ENCODE results near the gene TTLL3. TPM values are rescaled to one million over a fixed set of nuclear protein-coding genes. Genes with fewer than 3 reads are reported as not detected.

The TTLL3 gene
- total and polyA plus RNA-seq, 2 of the 13 experiments (the other 11 are each of a cell fraction or from before 2014, with no cell fraction given): 9.5 to 51.2 TPM

DNA sequence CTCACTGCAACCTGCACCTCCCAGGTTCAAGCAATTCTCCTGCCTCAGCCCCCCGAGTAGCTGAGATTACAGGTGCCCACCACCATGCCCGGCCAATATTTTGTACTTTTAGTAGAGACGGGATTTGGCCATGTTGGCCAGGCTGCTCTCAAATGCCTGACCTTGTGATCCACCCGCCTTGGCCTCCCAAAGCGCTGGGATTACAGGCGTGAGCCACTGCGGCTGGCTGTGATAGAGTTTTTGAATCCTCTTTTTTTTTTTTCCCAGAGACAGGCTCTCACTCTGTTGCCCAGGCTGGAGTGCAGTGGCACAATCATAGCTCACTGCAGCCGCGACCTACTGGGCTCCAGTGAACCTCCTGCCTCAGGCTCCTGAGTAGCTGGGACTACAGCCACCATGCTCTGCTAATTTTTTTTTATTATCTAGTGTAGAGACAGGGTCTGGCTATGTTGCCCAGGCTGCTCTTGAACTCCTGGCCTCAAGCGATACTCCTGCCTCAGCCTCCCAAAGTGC lies 55.1 kb downstream of the TTLL3 start (continued):
- TF ChIP-seq, protein P1, sequence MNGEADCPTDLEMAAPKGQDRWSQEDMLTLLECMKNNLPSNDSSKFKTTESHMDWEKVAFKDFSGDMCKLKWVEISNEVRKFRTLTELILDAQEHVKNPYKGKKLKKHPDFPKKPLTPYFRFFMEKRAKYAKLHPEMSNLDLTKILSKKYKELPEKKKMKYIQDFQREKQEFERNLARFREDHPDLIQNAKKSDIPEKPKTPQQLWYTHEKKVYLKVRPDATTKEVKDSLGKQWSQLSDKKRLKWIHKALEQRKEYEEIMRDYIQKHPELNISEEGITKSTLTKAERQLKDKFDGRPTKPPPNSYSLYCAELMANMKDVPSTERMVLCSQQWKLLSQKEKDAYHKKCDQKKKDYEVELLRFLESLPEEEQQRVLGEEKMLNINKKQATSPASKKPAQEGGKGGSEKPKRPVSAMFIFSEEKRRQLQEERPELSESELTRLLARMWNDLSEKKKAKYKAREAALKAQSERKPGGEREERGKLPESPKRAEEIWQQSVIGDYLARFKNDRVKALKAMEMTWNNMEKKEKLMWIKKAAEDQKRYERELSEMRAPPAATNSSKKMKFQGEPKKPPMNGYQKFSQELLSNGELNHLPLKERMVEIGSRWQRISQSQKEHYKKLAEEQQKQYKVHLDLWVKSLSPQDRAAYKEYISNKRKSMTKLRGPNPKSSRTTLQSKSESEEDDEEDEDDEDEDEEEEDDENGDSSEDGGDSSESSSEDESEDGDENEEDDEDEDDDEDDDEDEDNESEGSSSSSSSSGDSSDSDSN (CRISPR knock-in tag; IDR thresholded peaks at IDR 0.05): 0 out of 2 replicates have a peak, but pooled peaks have one; percentile 10
- TF ChIP-seq ZNF280D (CRISPR knock-in tag; IDR thresholded peaks at IDR 0.05) (0 out of 2 replicates have a peak, but pooled peaks have one; percentile 51), ZBTB4 (CRISPR knock-in tag; IDR thresholded peaks at IDR 0.05; ENCODE audit: borderline replicate concordance) (peak; percentile 55; the same call in 1 of the 2 replicates), KDM5B (CRISPR knock-in tag; IDR thresholded peaks at IDR 0.05; ENCODE audit: borderline replicate concordance) (peak; percentile 19; the same call in 1 of the 2 replicates), SAP130 (CRISPR knock-in tag; IDR thresholded peaks at IDR 0.05; ENCODE audit: low read depth) (0 out of 2 replicates have a peak, but pooled peaks have one; percentile 6)

Data from HepG2 (cell line).